Forelimb muscle (tissue), 1 donor: ENCODE data around the gene PKDCC. TPM values are rescaled to one million over a fixed set of nuclear protein-coding genes. Genes with fewer than 3 reads are reported as not detected.

Experiments used
- DNase-seq: peaks from one replicate; pipeline ENCODE4 v3.0.0-alpha.2; 2013; ENCODE audit warnings: low read depth
- polyA plus RNA-seq: library from polyadenylated mRNA; unstranded; fragments of 120-200 nt; gene quantifications from one replicate; pipeline ENCODE4 v1.2.1, GENCODE V29; 2013; ENCODE audit not compliant: insufficient read length

The PKDCC gene, protein sequence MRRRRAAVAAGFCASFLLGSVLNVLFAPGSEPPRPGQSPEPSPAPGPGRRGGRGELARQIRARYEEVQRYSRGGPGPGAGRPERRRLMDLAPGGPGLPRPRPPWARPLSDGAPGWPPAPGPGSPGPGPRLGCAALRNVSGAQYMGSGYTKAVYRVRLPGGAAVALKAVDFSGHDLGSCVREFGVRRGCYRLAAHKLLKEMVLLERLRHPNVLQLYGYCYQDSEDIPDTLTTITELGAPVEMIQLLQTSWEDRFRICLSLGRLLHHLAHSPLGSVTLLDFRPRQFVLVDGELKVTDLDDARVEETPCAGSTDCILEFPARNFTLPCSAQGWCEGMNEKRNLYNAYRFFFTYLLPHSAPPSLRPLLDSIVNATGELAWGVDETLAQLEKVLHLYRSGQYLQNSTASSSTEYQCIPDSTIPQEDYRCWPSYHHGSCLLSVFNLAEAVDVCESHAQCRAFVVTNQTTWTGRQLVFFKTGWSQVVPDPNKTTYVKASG
- 117 TPM for polyA plus RNA-seq

DNA sequence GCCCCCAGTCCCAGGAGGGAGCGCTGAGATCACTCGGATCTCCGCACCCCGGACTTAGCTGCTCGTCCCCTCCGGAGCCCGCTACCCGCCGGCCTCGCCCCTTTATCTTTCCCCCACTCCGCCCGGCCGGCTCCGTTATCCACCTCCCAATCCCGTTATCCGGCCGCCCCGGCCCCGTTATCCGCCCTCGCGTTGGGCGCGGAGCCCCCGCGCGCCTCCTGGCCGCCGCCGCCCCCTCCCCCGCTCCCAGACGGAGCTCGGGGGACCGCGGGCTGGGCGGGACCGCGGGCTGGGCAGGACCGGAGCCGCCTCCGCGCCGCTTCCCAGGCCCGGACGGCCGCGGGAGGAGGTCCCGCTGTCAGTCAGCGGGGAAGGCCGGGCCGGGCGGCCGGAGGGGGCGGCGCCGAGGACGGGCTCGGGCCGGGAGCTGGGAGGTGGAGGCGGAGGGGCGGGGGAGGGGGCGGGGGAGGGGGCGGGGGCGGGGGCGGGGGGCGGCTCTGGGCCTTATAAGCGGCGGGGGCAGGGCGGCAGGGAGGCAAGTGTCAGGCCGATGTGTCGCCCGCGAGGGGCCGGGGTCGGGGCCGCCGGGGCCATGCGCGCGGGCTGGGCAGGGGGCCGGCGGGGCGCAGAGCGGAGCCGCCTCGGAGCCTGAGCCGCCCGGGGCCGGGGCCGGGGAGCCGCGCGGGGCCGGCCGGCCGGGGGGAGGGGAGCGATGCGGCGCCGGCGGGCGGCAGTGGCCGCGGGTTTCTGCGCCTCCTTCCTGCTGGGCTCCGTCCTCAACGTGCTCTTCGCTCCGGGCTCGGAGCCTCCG, at the start of gene PKDCC:
Gene PKDCC (plus strand): TSS at position 534 of the 811 bp plus-strand sequence. CDS start 179 bp downstream, at position 713.
- DNase-seq: peak; percentile 62

DNA sequence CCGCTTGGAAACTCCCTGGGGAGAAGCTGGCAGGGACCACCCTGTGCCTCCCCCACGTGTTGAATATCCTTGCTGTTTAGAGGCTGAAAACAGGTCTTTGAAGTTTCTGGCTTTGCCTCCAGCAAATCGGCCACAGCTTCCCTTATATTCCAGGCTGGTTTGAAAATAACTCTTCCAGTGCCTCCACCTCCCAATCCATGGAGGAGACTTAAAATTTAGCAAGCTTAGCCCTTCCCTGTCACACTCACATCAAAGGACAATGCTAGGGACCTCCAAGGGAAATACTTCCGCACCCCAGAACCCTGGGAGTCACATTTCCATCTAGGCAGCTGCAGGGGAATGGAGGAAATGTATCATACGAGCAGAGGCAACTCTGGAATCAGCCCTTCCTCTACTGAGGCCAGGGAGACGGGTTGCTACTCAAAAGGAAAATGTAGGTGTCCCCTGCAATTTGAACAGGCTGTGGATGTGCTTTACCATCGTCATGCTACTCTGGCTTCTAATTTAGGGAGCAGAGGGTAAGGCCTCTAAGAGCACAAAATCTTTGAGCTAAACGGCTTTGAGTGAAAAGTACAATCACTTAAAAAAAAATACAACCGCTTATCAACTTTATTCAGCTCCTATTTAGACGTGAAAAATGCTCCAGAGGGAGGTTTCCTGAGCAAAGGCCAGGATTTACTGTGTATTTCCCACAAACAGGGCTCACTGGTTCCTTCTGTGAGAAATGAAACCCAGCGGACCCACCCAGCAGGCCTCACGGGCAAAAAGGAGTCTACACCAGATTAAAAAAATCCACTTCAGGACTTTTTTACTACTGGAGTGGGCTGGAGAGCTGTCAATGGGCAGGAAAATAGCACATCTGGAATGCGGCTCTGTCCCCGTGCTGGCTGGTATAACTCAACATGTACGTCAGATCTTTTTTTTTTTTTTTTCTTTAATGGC, 49.4 kb upstream of the PKDCC start:
- DNase-seq: no peak

DNA sequence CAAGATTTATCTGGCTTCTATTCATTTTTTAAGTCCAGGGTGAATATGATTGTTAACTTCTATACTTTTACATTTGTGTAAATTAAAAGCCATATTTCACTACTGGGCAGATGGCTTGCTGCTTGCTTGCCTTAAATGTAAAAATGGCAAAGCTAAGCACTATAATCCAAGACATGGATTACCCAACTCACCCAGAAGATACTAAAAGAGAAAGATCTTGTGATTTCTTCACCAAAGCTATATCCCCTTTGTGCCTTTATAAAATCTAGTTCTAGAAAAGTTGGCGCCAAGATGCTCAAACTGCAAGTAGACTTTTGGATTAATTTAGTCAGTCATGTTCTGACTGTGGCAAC, 48.7 kb upstream of the PKDCC start:
- no peak for DNase-seq

DNA sequence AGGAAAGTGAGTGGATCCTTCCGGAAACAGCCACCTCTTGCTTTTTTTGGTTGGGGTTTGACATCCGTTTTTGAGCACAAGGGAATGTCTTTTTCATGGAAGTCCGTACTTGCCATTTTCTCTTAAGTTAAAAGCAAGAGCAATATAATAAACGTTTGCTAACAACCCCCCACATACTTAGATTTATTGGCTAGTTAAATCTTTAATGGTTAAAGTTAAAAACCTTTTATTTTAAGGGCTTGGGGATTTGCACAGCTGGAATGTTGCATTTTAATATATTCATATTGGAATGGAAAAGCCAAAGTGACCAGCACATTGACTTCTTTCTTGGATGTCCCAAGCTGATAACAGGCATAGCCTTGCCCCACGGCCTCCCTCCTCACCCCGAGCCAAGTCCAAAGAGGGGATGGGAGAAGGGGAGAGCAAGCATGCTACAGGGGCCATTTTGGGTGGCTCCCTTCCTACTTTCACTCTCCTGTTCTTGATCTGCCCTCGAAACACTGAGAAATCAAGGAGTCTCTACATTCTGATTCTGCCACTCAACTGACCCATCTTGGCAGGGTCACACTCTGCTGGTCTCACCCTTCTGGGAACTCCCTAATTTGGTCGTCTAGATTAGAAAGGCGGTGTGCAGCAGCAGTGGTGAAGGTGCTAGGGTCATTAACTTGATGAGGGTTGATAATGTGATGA, 48.1 kb upstream of the PKDCC start:
- DNase-seq: no peak

DNA sequence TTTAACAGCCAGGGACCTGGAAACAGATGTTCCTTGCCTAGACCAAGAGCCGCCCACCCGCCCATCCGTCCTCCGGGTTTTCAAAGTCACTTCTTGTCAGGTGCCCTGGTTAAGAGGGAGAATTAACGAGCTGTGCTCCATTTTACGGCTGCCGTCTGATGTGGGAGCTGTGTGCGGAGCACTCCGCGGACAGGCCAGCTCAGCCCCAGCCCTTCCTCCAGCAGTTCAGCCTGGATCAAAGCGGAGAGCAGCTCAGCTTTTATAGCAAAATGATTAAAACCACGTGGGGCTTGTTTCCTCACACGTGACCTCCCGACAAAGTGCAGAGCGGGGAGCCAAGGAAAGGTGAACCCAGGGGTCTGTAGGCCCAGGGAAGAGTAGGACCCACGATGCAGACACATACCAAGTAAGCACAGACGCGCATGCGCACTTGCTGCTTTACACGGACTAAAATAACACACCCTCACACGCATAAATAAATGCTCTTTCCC, 46.1 kb upstream of the PKDCC start:
- no peak for DNase-seq

DNA sequence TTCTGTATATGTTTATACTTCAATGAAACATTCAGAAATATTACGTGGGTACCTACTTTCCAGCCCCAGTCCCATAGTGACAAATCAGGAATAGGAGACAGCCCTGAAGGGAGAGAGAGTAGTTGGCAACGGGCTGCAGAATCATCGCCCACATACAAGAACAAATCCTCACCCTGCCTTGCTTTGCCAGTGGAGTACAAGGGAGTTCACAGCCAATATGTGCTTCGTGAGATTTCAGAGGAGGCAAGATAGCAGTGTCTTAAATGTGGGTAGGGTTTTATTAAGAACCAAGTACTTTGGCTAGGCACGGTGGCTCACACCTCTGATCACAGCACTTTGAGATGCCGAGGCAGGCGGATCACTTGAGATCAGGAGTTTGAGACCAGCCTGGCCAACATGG, 40.3 kb upstream of the PKDCC start:
- no peak for DNase-seq

DNA sequence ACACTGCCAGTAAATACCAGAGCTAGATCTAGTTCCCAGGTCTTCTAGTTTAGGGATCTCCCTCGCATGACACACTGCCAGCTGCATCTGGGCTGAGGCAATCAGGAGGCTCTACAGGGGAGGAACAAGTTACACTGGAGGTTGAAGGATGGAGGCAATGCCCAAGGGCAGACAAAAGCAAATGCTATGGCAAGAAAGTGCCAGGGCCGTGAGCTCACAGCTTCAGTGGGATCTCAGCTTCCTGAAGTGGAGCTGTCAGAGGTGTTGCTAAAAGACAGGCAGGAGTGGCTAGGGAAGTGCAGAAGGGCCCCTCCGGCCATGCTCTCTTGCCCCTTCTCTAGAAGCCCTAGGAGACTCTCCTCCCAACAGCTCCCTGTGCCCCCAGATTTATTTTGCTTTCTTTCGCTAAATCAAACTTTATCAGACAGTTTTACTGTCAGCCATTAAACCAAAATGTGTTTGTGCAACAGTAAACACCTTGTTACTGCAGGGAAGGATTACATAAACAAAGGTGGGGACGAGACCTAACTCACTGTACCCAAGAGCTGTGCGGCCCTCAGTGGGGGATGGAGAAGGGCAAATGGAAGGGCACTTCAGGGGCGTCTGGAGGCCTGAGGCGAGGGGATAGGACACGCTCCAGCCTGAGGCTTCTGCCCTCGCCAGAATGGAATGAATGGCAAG, 39.4 kb upstream of the PKDCC start:
- DNase-seq: no peak

DNA sequence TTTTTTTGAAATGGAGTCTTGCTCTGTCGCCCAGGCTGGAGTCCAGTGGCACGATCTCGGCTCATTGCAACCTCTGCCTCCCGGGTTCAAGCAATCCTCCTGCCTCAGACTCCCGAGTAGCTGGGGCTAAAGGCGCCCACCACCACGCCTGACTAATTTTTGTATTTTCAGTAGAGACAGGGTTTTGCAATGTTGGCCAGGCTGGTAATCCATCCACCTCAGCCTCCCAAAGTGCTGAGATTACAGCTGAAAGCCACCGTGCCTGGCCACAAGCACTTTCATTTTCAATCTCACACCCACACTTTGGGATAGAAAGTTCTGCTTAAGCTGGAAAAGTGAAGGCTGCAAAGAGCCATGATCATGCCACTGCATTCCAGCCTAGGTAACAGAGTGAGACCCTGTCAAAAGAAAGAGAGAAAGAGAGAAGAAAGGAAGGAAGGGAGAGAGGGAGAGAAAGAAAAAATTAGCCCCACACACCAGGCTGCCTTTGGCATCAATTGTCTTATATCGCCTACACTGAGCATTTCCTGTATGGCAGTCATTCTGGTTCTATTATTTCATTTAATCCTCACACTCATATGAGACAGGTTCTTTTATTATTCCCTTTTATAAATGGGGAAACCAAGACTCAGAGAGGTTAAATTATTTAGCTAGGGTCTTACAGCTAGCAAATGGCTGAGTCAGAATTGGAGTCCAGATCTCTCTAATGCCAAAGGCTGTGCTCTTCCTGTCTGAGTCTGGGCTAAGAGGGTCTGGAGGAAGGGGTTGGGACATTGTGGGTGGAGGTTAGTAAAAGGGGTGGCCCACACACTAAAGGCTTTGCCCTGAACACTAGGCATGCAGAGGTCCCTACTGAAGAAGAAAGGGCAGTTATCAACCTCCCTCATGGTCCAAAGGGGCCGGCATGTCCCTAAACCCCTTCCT, 37.9 kb upstream of the PKDCC start:
- DNase-seq: no peak

DNA sequence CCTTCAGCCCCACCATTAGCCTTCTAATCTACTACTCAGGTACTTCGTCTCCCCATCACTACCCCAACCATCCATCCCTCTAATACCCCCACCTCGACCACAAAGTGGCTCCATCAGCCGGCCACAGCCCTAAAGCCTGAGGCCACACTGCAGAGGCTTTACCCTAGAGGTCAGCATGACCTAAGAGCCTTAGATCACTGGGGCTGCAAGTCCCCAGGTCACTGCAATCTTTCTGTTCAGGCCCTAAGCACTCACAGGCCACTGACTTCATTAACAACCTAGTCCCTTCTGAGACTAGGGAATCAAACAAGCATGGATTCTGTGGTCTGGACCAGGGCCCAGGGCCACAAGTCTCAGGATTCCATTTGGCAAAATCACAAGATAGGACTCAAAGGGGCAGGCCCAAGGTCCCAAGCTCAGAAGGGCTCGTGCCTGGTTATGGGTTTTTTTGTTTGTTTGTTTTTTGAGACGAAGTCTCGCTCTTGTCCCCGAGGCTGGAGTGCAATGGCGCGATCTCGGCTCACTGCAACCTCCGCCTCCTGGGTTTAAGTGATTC, 37.0 kb upstream of the PKDCC start:
- DNase-seq: no peak

DNA sequence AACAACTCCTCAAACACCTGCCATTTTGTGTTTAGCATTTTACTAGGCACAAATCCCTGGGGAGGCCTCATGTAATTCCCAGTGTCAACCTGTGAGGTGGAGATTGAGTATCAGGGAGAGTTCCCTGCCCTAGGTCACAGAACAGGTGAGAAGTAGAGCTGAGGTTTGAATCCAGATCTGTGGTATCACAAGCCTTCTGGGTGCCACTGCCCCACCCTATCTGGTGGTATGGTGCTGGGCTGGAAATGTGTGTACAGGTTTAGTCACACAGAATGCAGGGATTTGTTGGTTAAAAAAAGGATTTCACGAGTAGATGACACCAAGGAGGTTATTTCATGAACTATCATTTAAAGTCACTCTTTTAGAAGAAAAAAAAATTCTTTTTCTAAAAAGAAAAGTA, 35.7 kb upstream of the PKDCC start:
- DNase-seq: no peak

DNA sequence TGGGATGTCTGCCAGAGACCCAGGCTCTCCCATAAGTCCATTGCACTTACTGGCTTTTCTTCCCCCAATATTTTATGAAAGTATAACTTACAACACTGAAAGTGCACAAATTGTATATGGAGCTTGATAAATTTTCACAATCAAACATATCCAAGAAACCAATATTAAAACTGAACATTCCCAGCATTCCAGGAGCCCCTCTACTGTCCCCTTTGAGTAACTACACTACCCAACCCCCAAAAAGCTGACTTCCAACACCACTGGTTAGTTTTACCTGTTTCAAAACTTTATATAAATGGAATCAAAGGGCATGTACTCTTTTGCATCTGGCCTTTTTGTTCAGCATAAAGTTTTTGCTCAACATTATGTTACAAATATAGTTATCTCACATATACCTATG, 35.2 kb upstream of the PKDCC start:
- no peak for DNase-seq

DNA sequence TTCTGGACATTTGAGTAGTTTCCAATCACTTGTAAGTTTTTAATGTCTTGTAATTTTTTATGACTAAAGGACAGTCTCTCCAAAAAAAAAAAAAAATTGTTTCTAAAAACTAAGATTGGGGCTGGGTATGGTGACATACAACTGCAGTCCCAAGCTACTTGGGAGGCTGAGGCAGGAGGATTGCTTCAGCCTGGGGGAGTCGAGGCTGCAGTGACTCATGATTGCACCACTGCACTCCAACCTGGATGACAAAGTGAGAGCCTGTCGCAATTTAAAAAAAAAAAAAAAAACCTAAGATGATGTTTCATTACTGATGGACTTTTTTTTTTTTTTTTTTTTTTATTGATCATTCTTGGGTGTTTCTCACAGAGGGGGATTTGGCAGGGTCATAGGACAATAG, 34.4 kb upstream of the PKDCC start:
- DNase-seq: no peak

DNA sequence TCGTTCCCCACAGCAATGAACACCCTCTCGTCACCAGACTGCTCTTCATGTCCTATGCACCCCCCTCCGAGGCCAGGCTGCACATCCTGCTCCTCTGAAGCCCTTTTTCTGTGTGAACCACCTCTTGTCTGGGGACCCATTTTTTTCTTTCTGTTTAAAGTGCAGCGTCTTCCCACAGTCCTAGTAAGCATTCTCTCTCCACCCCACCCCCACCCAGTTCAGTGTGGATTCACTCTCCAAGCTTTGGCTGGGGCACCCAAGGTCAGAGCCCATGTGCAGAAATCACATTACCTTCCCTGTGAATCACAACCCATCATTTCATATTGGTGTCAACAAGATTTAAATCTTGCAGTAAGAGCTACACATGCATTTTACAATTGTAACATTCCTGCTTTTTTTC, 26.4 kb upstream of the PKDCC start:
- no peak for DNase-seq

DNA sequence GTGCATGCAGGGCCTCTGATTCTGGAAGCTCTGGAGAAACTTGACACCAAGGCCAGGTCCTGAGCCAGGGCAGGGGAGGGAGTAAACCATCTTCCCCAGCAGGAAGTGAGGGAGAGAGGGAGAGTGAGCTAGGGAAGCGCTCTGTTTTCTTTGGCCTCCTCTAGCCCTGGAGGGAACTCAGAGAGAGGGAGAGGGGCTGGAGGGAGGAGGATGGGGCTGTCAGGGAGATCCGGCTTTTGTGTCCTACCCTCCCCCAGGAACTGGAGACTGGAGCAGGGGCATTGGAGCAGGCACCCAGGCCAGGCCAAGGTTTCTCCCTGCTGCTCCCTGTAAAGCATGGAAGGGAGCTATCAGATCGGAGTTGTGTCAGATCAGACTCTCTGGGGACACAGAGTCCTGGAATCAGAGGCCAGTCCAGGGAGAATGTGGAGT, 22.7 kb upstream of the PKDCC start:
- no peak for DNase-seq

DNA sequence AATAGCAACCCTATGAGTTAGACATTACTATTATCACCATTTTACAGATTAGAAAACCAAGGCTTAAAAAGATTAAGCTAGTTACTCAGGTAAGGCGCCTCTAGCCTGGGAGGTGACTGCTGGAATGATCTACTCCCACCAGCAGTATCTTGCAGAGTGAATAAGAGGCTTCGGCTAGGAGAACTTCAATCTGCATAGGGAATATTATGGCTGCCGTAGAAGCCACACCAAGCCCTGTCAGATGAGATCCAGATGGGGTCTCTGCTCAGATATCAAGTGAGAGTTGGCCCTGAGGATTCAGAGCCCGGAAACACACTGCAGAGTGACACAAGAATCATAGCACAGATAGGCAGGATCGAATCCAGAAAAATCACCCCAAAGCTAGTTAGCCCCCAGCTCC, 21.5 kb upstream of the PKDCC start:
- no peak for DNase-seq

DNA sequence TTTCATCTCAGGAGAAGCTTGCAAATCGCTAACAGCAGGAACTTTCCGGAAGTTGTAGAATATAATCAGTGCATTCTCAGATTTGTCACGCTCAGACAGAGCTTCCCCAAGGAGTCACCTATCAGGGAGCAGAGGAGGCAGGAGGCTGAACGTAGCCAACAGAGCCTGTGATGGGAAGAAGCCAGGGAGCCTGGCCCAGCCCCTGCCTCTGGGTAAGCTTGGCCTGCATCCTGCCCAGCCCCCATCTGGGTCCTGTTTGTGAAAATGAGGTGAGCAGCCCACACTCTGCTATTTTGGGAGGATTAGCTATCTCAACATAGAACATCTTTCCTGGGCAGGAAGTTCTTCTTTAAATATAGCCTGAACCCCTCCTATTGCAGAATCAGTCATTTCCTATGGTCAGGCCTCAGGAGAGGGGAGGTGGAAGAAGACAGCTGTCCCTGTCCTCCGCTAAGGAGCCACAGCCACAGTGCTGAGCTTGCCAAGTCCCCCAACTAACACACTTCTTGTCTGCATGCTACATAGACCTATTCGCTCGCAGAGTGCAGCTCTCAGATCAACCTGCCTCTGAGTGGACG, 19.2 kb upstream of the PKDCC start:
- DNase-seq: no peak

DNA sequence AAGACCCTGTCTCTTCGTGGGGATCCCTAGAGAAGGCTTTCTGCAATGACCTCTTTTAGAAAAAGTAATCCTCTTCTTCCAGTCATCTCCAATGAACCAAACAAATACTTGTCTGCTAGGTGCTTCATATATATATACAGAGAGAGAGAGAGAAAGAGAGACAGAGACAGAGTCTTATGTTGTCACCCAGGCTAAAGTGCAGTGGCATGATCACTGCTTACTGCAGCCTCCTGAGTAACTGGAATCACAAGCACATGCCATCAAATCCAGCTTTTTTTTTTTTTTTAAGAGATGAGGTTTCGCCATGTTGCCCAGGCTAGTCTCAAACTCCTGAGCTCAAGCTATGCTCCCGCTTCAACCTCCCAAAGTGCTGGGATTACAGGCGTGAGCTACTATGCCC, 18.6 kb upstream of the PKDCC start:
- no peak for DNase-seq

DNA sequence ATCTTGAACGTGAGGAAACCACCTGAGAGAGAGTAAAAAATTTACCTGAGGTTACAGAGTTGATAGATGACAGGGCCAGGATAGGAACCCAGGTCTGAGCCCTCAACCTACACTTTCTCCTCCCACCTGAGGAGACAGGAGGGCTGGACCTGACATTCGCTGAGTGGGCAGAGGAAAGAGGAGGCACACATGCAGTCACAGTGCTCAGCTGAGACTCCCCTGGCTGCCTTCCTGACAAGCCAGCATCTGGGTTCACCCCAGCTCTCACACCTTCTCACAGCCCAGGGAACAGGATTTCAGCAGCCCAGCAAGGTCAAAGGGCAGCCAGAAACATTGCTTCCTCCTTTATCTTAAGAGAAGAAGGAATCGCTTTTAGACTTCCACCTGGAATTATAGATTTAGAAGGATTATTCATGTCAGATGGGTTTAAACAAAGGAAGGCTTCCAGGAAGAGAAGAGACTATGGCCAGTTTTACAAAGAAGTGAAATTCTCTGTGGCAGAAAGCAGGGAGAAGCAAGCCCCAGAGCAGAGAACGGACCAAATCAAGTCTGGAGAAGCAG, 18.1 kb upstream of the PKDCC start:
- DNase-seq: no peak
